ENCODE results near the gene IGFLR1.
"Not testable (repeated sequence)": the region's sequence is repeated elsewhere in the genome, so short reads cannot be mapped to it uniquely, and the experiment has no call there.

IGFLR1 gene

GRCh38 chr19:35724132-35724531 lies 18.1 kb downstream of the IGFLR1 start:
- not testable (repeated sequence) for DNase-seq (ENCODE audit: low read depth, low spot score)

- DNase-seq (ENCODE audit: low read depth, low spot score), result no peak
Measured at GRCh38 chr19:35723671-35724070, 18.6 kb downstream of the IGFLR1 start.

GRCh38 chr19:35722897-35723296 lies 19.4 kb downstream of the IGFLR1 start:
- DNase-seq (ENCODE audit: low read depth, low spot score), result no peak

GRCh38 chr19:35722461-35722860 lies 19.8 kb downstream of the IGFLR1 start:
- no peak for DNase-seq (ENCODE audit: low read depth, low spot score)

- no peak for DNase-seq (ENCODE audit: low read depth, low spot score)
Measured at GRCh38 chr19:35721374-35721773, 20.9 kb downstream of the IGFLR1 start.

GRCh38 chr19:35720648-35721047 lies 21.6 kb downstream of the IGFLR1 start:
- DNase-seq (ENCODE audit: low read depth, low spot score), result no peak

GRCh38 chr19:35720163-35720524 lies 22.1 kb downstream of the IGFLR1 start:
- DNase-seq (ENCODE audit: low read depth, low spot score), result no peak

GRCh38 chr19:35719402-35720162 lies 22.7 kb downstream of the IGFLR1 start:
- DNase-seq (ENCODE audit: low read depth, low spot score), result no peak

- peak; percentile 24 for DNase-seq (ENCODE audit: low read depth, low spot score)
Measured at GRCh38 chr19:35718345-35719041, 23.8 kb downstream of the IGFLR1 start.

- no peak for DNase-seq (ENCODE audit: low read depth, low spot score)
Measured at GRCh38 chr19:35717665-35718344, 24.4 kb downstream of the IGFLR1 start, which contains the start of gene KMT2B. TSS of gene KMT2B (plus strand) at chr19:35718003. CDS start at chr19:35718019, 16 bp downstream.

GRCh38 chr19:35716801-35717664 lies 25.2 kb downstream of the IGFLR1 start:
- DNase-seq (ENCODE audit: low read depth, low spot score), result peak; percentile 96

GRCh38 chr19:35715981-35716800 lies 26.1 kb downstream of the IGFLR1 start:
- no peak for DNase-seq (ENCODE audit: low read depth, low spot score)

- DNase-seq (ENCODE audit: low read depth, low spot score), result no peak
Measured at GRCh38 chr19:35715355-35715809, 26.9 kb downstream of the IGFLR1 start.

GRCh38 chr19:35714601-35715354 lies 27.5 kb downstream of the IGFLR1 start:
- no peak for DNase-seq (ENCODE audit: low read depth, low spot score)

GRCh38 chr19:35713904-35714495 lies 28.3 kb downstream of the IGFLR1 start:
- no peak for DNase-seq (ENCODE audit: low read depth, low spot score)

GRCh38 chr19:35713506-35713850 lies 28.8 kb downstream of the IGFLR1 start:
- DNase-seq (ENCODE audit: low read depth, low spot score), result no peak

- DNase-seq (ENCODE audit: low read depth, low spot score), result peak; percentile 37
Measured at GRCh38 chr19:35712567-35713505, 29.4 kb downstream of the IGFLR1 start.
